Measurements from ENCODE around the gene MUCL1.

MUCL1 gene

DNA sequence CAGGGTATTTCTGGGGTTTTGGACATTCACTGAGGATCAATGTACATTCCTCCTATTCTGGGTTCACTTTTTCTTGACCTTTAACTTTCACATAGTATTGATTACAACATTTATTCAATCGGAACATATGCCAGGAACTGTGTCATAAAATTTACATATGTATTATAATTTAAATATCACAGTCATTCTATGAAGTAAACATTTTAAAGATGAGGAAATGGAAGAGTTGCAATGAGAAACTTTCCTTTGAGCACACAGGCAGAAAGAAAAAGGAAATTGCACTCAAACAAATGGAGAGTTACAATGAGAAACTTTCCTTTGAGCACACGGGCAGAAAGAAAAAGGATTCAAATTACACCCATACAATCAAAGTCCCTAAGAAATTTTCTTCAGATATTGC, 3.1 kb downstream of the MUCL1 start:
- TF ChIP-seq, protein P1, sequence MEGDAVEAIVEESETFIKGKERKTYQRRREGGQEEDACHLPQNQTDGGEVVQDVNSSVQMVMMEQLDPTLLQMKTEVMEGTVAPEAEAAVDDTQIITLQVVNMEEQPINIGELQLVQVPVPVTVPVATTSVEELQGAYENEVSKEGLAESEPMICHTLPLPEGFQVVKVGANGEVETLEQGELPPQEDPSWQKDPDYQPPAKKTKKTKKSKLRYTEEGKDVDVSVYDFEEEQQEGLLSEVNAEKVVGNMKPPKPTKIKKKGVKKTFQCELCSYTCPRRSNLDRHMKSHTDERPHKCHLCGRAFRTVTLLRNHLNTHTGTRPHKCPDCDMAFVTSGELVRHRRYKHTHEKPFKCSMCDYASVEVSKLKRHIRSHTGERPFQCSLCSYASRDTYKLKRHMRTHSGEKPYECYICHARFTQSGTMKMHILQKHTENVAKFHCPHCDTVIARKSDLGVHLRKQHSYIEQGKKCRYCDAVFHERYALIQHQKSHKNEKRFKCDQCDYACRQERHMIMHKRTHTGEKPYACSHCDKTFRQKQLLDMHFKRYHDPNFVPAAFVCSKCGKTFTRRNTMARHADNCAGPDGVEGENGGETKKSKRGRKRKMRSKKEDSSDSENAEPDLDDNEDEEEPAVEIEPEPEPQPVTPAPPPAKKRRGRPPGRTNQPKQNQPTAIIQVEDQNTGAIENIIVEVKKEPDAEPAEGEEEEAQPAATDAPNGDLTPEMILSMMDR (IDR thresholded peaks at IDR 0.05; ENCODE audit: low read depth, low read length), result no peak
- DNase-seq (ENCODE audit: extremely low read depth, low read depth), result no peak

DNA sequence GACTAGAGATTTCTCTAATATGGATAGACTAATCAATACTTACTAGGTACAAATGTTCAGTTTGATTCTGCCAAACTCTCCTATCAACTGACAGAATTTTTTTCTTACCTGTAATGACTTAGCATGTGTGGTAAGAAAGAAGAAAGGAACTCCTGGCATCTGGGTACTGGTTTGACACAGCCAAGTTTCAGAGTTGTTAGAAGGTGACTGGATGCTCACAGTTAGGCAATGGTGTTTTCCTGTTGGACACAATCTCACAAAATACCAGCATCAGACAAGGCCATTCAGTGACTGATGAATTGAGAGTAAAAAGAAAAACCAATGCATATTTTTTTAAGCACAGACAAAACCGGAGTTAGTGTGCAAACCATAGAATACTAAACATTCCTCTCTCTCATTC, 4.2 kb downstream of the MUCL1 start:
- DNase-seq (ENCODE audit: extremely low read depth, low read depth), result no peak
- TF ChIP-seq, protein P1 (IDR thresholded peaks at IDR 0.05; ENCODE audit: low read depth, low read length), result no peak

- TF ChIP-seq, protein P1 (IDR thresholded peaks at IDR 0.05; ENCODE audit: low read depth, low read length), result no peak
- DNase-seq (ENCODE audit: extremely low read depth, low read depth), result no peak
These were observed 5.2 kb downstream of the MUCL1 start for GRCh38 chr12:54859502-54859901.

DNA sequence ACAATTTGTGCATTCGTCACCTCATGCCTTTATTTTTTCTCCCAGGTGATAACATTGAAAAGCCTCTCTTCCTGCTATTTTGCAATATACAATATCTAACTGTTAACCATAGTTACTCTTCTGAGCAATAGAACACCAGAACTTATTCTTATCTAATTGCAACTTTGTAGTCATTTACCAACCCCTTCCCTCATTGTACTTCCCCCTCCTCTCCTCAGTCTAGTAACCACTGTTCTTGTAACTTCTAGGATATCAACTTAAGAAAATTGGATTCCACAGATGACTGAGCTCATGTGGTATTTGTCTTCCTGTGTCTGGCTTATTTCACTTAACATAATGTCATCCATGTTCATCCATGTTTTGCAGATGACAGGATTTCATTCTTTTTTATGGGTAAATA, 7.6 kb downstream of the MUCL1 start:
- no peak for DNase-seq (ENCODE audit: extremely low read depth, low read depth)
- TF ChIP-seq, protein P1 (IDR thresholded peaks at IDR 0.05; ENCODE audit: low read depth, low read length), result no peak

- TF ChIP-seq, protein P1 (IDR thresholded peaks at IDR 0.05; ENCODE audit: low read depth, low read length), result no peak
- no peak for DNase-seq (ENCODE audit: extremely low read depth, low read depth)
These were observed 9.8 kb downstream of the MUCL1 start for GRCh38 chr12:54863948-54864618.

DNA sequence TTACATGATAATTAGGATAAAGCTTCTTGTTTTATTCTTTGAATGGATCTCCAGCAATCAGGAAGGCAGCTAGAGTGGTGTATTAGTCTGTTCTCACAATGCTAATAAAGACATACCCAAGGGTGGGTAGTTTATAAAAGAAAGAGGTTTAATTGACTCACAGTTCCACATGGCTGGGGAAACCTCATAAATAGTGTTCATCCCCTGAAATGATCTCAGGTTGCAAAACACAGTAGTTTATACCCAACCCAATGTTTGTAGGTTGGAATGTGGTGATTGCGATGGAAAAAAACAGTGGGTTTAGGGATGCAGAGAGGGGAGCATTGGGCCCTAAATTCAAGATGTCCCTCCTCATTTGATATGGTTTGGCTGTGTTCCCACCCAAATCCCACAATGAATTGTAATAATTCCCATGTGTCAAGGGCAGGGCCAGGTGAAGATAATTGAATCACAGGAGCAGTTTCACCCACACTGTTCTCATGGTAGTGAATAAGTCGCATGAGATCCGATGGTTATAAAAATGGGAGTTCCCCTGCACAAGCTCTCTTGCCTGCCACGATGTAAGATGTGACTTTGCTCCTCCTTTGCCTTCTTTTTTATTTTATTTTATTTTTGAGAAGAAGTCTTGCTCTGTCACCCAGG, 11.5 kb downstream of the MUCL1 start:
- DNase-seq (ENCODE audit: extremely low read depth, low read depth), result no peak
- TF ChIP-seq, protein P1 (IDR thresholded peaks at IDR 0.05; ENCODE audit: low read depth, low read length), result no peak

DNA sequence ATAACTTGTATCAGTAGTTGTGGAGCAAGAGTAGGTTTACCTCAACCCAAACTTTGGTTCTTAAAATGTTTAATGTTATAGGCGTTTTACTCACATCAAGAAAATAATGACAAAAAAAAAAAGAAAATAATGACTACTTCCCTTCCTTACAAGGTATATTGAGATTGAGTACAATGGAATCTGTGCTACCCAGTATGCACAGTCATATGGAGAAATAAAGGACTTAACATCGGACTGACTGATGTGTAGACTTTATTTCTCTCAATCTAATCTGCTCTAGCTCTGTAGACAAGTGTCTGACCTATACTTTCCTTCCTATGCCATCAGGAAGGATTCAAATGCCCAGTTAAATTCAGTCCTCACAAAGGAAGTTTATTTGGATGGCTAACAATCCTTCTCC, 14.4 kb downstream of the MUCL1 start:
- TF ChIP-seq, protein P1 (IDR thresholded peaks at IDR 0.05; ENCODE audit: low read depth, low read length), result no peak
- no peak for DNase-seq (ENCODE audit: extremely low read depth, low read depth)
